Activated T-cell treated with anti-CD3 and anti-CD28 coated beads, Interleukin-2, amount 50 U/mL, for 1 hour (primary cell): ENCODE data around the gene ITGAV.

Experiments used
- DNase-seq: peaks from one replicate; pipeline ENCODE4 v3.0.0-alpha.2; 2020

Gene ITGAV

GRCh38 chr2:186617148-186617547 lies 27.3 kb downstream of the ITGAV start:
- DNase-seq, result no peak

- no peak for DNase-seq
These were observed 27.9 kb downstream of the ITGAV start for GRCh38 chr2:186617771-186618170.

GRCh38 chr2:186618696-186619095 lies 28.8 kb downstream of the ITGAV start:
- no peak for DNase-seq

GRCh38 chr2:186623084-186623483 lies 33.2 kb downstream of the ITGAV start:
- DNase-seq, result no peak

GRCh38 chr2:186624276-186624675 lies 34.4 kb downstream of the ITGAV start:
- no peak for DNase-seq

GRCh38 chr2:186629250-186629996 lies 39.6 kb downstream of the ITGAV start:
- DNase-seq, result no peak

- DNase-seq, result no peak
These were observed 42.6 kb downstream of the ITGAV start for GRCh38 chr2:186632417-186632816.

GRCh38 chr2:186634701-186635100 lies 44.8 kb downstream of the ITGAV start:
- no peak for DNase-seq

GRCh38 chr2:186636800-186637496 lies 47.1 kb downstream of the ITGAV start:
- no peak for DNase-seq

- no peak for DNase-seq
These were observed 47.6 kb downstream of the ITGAV start for GRCh38 chr2:186637497-186637800.

GRCh38 chr2:186639939-186640338 lies 50.1 kb downstream of the ITGAV start:
- DNase-seq, result no peak

- no peak for DNase-seq
These were observed 51.4 kb downstream of the ITGAV start for GRCh38 chr2:186641132-186641806.

- DNase-seq, result no peak
These were observed 52.0 kb downstream of the ITGAV start for GRCh38 chr2:186641807-186642321.

GRCh38 chr2:186644791-186645190 lies 54.9 kb downstream of the ITGAV start:
- no peak for DNase-seq

- no peak for DNase-seq
These were observed 56.1 kb downstream of the ITGAV start for GRCh38 chr2:186645999-186646398.

- no peak for DNase-seq
These were observed 58.3 kb downstream of the ITGAV start for GRCh38 chr2:186648130-186648529.

GRCh38 chr2:186653511-186653910 lies 63.7 kb downstream of the ITGAV start:
- DNase-seq, result no peak

GRCh38 chr2:186659383-186659782 lies 69.5 kb downstream of the ITGAV start:
- DNase-seq, result no peak

- DNase-seq, result no peak
These were observed 74.7 kb downstream of the ITGAV start for GRCh38 chr2:186664385-186665043.

GRCh38 chr2:186669146-186669545 lies 79.3 kb downstream of the ITGAV start:
- DNase-seq, result no peak

GRCh38 chr2:186670831-186671230 lies 81.0 kb downstream of the ITGAV start:
- no peak for DNase-seq

- DNase-seq, result no peak
These were observed 85.5 kb downstream of the ITGAV start for GRCh38 chr2:186675380-186675779.

GRCh38 chr2:186683341-186683740 lies 93.5 kb downstream of the ITGAV start:
- no peak for DNase-seq
